ENCODE results near the gene PLD5.
"Not testable (repeated sequence)": the region's sequence is repeated elsewhere in the genome, so short reads cannot be mapped to it uniquely, and the experiment has no call there.

DNA sequence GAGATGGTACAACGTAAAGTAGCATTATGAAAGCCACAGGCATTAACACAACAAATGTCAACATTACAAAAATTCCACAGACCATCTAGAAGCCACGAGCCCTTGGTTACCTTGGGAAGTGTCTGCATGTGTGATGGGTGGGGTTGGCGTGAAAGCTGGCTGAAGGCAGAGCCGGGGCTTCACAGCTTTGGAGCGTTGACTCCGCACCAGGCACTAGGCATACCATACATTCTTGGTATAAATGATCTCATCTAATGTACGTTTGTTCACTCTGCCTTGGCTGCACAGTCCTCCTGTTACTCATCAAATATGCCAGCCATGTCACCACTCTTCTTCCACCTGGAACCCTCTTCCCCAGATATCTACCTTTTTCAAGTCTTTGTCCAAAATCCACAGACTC, 202.5 kb downstream of the PLD5 start:
- TF ChIP-seq POLR2AphosphoS5, POLR2A (IDR thresholded peaks at IDR 0.05; ENCODE audit: low read depth, low read length): not testable (repeated sequence)

Data from GM12891 (cell line).